HG02938 (cell line): ENCODE measurements around the gene FAM229B.
"Not testable (repeated sequence)": the region's sequence is repeated elsewhere in the genome, so short reads cannot be mapped to it uniquely, and the experiment has no call there.

Experiments
- ATAC-seq: cut with Tn5 transposase; IDR thresholded peaks from one replicate; pipeline ENCODE4 v1.9.1; 2021; ENCODE audit warnings: mild to moderate bottlenecking, moderate library complexity; ENCODE audit not compliant: unreplicated experiment

FAM229B gene, protein sequence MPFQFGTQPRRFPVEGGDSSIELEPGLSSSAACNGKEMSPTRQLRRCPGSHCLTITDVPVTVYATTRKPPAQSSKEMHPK

DNA sequence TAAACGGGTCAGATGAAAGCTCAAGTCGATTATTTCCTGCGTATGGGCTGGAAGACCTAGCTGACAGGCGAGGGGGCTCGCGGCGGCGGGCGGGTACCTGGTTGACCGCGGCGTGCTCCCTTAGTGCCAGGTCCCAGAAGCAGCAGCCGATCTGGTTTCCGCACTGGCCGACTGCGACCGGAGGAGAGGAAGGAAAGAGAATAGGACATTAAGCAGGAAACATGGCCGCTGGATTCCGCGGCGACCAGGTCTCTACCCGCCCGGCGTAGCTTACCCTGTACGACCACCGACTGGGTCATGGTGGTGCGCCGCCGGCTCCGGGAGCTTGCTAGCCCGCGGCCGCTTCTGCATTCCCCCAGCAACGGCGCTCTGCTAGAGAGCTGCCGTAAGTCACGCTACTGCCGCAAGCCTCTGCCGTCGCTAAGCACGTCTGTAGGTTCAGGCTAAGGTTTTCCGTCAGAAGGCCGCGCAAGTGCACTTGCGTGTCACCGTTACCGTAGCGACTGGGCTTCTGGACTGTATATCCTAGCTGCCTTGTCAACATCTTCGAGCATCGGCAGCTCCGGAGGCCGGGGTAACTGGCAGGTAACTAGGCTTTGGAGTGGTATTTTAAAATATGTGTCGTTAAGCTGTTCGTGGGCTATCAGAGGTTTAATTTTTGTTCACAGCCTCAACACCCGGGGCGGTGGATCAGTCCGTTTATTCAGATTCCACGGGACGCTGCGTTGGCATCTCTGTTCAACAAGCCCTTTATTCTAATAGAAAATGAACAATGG lies at the start of gene FAM229B, which contains the start of gene TUBE1:
TSS of gene FAM229B (plus strand) at position 456 of the 776 bp plus-strand sequence. CDS start 11,693 bp downstream, outside the sequence.
TSS of gene TUBE1 (minus strand) at position 347 of the 776 bp plus-strand sequence. CDS start at position 299, 48 bp downstream.
- peak; percentile 96 for ATAC-seq

DNA sequence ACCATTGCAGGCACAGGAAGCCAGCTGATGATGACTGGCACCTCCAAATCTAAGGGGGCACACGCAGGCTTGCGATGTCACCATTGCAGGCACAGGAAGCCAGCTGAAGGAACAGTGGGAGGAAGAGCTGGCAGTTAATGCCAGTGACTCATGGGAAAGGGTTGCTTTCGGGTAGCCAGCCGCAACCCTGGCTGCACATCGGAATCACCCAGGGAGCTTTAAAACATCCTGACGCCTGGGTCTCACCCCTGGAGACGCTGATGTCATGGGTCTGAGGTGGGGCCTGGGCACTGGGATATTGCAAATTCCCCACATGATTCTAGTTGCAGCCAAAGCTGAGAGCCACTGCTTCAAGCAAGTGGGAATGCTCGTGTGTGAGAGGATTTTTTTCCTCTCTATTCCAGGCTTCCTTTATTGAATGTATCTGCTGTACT lies 49.6 kb upstream of the FAM229B start:
- no peak for ATAC-seq

- ATAC-seq: no peak
Measured at GRCh38 chr6:112038268-112038667, 49.1 kb upstream of the FAM229B start.

DNA sequence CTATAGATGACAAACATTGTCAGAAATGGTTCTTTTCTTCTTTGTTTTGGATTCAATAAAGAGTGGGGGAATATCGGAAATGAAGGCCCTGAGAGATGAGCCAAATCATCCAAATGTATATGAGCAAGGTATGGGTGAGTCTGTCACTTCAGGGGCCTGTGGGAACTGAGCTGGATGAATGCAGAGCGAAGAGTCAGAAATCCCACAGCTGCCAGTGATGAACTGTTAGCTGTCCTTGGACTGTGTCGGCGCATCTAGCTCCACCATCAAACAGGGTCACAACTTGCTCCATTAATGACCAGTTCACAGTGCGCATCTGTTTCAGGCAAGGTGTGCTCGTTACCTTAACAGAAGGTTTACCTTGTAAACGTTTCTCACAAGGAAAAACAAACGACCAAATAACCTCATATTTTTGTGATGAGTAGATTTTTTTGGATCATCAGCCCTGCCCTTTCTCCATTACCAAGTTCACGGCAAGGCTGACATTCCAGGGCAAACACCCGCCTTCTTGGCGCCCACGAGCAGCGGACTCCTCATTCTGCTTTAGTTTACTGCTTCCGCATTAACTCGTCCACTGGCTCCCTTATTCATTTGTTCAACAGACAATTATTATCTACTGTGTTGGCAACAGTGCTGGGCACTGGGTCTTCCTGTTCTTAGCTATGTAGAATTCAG lies 48.5 kb upstream of the FAM229B start:
- ATAC-seq: no peak

- ATAC-seq: no peak
Measured at GRCh38 chr6:112039431-112039770, 48.0 kb upstream of the FAM229B start.

DNA sequence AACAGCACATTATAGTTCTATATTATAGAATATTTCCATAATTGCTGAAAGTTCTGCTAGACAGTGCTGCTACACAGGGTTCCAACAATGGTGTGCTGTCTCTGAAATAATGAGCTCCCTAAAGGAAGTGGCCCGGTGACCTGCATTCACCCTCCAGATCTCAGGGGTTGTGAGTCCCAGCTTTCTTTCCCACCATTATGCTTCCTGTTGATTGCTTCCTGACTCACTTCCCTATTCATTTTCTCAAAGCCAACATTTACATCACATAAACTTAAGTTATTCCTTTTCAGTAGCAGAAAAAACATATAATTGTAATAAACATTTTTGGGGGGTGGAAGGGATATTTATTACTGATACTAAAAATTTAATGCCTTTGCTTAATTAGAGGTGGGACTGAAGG lies 46.4 kb upstream of the FAM229B start:
- no peak for ATAC-seq

DNA sequence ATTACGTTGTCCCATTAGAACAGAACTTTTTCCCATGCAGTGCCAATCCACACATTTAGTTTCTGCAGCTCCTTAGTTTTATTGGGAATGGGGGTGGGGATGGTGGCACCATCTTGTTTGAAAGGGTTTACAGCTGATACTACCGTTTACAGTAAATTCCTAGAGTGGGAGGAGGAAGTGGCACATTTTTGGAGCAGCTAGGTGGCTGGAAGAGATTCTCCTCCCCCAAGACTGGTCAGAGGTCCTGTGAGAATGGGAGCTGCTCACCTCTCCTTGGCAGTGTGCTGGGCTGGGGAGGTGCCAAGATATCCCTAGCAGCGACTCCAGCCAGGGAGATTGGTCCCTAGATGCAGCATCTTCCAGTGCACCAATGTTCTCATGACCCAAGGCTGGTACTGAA lies 45.9 kb upstream of the FAM229B start:
- ATAC-seq: no peak

DNA sequence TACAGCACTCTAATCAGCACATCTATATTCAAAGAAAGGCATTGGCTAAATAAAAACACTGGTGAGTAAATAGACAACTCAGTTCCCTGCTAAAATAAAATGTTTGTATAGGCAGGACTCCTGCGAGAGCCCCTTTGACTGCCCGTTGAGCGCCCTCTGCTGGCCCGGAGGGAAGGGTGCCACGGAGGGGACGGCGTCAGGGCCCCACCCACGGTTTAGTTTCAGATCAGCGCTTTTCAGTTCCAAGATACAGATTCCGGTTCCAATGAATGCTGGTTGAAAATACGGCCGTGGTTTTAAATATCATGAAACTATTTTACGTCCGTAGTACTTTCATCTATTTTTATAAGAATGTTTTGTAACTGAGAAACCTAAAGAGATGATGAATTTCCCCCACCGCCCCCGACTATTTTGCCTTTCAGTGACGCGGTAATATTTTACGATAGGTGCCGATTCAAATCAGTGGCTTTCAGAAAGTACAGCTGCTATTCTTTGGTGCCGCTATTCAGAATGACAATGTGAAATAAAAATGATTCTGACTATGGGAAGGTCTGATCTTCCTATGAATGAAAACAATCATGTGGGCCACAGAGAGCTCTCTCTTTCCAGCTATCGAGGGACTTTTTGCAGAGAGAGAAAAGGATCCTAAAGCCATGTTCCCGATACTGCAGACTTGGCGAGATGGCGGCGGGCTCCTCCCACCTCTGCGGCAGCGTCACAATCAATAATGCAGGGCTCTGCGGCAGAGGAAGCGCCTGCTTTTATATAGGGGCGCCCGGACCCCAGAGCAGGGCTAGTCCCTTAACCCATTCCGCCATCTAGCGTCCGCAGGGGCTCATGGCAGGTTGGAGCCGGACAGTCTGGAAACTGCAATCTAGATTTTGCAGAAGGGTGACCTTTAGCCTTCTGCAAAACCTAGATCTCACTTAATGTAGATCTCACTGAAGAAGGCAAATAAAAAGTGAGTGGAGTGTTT lies 44.1 kb upstream of the FAM229B start:
- ATAC-seq: peak; percentile 86

- ATAC-seq: no peak
Measured at GRCh38 chr6:112044196-112044595, 43.2 kb upstream of the FAM229B start.

DNA sequence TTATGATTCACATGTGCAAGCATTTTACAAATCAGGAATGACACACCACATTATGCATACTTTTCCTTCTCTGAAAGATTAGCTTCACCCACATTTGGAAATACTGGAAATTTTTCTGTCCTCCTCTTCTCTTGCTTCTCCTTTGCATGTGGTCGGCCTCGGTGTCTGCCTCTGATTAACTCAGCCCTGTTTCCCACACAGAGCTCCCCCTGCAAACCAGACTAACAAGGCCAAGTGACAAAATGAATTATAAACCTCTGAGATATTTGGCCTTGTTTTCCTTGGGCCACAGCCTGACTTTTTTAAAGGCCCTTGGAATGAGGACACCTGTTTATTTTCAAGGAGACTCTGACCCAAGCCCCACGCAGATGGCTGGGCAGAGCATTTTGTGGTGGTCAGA lies 42.5 kb upstream of the FAM229B start:
- no peak for ATAC-seq

- not testable (repeated sequence) for ATAC-seq
Measured at GRCh38 chr6:112047523-112047922, 39.9 kb upstream of the FAM229B start.

DNA sequence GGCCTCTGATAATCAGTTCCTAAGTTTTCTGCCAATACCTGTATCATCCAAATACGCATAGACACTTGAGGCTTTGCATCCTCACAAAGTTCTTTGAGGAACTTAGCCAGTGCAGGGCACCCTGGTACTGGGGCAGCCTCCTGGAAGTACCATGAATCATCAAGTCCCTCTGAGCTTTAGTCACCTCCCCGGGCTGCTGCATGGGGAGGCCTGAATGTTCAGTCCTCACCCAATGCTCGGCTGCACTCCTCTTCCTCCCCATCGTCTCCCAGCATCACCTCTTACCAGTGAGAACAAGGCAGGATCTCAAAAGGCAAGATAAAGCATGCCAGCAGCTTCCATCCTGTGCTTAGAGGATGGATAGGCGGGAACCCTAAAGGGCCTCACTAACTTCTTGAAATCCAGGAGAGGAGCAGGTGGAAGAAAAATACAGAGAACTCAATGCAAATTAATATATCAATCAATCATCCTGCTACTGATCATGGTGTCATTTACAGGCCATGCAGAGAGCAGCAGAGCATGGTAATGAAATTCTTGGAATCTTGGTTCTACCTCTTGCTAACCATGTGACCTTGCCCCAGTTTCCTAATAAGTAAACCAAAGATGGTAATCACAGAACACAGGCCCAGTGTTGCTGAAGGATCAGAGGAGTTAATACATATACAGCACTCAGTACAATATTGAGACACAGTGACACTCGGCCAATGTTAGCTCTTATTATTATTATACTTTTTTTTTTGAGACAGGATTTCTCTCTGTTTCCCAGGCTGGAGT lies 38.2 kb upstream of the FAM229B start:
- ATAC-seq: no peak

DNA sequence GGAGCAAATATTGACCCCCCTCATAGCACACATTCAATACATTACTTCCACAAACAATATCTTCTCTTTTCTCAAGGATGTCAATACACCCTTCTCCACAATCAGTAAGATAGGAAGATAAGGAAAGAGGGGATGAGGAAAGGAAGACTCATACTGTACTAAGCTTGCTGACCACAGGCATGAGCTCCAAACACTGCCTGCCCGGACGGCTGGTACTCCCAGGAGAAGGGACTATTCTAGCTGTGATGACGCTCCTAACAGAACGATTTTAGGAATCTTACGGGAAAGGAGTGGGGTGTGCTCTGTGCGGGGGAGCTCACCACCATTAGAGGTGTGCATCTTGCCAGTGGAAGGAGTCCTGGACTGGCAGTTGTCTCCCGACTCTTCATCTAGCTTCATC lies 37.4 kb upstream of the FAM229B start:
- no peak for ATAC-seq

DNA sequence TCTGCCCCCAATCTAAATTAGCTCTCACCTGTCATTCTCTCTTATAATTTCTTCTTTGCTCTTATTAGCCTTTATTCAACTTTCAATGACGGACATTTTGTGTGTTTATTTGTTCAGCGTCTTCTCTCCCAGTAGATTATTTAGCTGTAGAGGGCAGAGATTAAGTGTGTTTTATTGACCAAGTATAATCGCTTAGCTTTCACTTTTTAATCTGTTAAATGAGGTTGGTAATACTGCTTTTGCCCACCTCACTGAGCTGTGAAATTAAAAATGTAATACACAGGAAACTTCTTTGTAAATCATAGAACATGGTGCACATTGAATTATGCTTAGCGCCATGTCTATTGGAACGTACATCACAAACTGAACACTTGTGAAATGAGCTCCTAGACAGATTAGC lies 37.0 kb upstream of the FAM229B start:
- ATAC-seq: no peak

GRCh38 chr6:112051251-112051740 lies 36.1 kb upstream of the FAM229B start:
- ATAC-seq: not testable (repeated sequence)

GRCh38 chr6:112054001-112054400 lies 33.4 kb upstream of the FAM229B start, which contains the start of gene CCN6:
TSS of gene CCN6 (plus strand) at chr6:112054104. CDS start at chr6:112054358, 254 bp downstream.
- ATAC-seq: no peak

GRCh38 chr6:112054555-112055190 lies 32.7 kb upstream of the FAM229B start:
- ATAC-seq: no peak

- no peak for ATAC-seq
Measured at GRCh38 chr6:112058243-112059032, 29.0 kb upstream of the FAM229B start.

DNA sequence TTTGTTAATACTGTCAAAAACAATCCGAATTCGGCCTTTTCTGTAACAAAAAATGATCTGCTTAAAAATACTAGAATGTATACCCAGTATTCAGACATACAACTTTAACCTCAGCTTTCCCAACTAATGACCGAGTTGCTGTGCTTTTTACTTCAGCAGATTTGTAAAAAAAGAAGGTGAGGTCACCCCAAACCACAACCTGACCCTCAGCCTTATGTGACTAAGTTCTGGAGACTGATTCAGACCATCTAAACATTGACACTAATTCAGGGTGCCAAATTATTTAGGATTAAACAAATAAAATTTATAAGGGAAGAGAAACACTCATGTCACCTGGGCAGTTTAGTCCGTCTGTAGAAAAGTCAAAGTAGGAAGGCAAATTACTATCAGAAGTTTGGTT lies 25.8 kb upstream of the FAM229B start:
- no peak for ATAC-seq
